Hepatocyte (in vitro differentiated cells): Measurements from ENCODE around the gene NUDT14.

Source experiments
- EZH2 ChIP-seq: fragments of 200-600 bp; sonication (generic); IDR thresholded peaks from 2 replicates; pipeline ENCODE4 v1.6.1; 2016; ENCODE audit warnings: antibody characterized with exemption, mild to moderate bottlenecking, borderline replicate concordance
- EZH2phosphoT487 ChIP-seq: fragments of 200-600 bp; sonication (generic); IDR thresholded peaks from one replicate; pipeline ENCODE4 v1.6.1; 2018; ENCODE audit warnings: antibody characterized with exemption, mild to moderate bottlenecking, low read depth, moderate library complexity; ENCODE audit not compliant: unreplicated experiment, severe bottlenecking
- TF ChIP-seq, protein P1 (sequence below): fragments of 200-600 bp; sonication (generic); IDR thresholded peaks from 2 replicates; pipeline ENCODE4 v1.5.1; 2016; ENCODE audit warnings: antibody characterized with exemption, mild to moderate bottlenecking; ENCODE audit not compliant: poor library complexity

DNA sequence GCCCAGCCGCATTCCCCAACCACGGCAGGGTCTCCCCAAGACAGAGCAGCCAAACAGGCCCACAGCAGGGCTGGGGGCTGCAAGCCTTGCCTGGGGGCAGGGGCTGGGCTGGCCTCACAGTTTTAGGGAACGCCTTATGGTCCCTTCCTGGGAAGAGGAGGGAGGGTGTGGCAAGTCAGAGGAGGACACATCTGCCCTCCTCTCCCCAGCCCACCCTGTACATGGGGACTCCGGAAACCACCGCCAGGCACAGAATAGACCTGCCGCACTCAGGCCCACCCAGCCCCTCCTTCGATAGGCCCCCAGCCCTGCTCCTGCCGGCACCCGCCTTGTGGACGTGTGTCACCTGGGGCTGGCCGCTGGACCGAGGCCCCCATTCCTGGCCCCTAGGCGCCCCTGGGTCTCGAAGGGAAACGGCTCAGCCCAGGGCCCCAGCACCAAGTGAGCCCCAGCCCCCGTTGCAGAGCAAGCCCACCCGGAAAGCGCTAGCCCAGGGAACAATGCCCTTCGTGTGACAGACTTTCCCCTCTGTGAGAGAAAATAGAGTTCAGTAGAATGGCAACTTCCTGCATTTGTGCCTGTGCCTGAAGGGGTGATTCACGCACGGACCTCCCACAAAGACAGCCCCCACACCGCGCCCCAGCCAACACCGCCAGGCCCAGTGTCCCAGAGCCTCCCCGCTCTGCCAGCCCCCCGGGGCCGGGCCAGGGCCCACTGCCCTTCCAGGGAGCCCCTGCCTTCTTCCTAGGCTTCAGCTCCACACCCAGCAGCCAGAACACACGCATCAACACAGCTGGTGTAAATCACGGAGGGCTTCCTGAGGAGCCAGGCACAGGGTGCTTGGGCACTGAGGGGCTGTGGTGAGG is 12.0 kb upstream of the NUDT14 start:
- TF ChIP-seq EZH2 (no peak), EZH2phosphoT487 (no peak)
- TF ChIP-seq, protein P1, sequence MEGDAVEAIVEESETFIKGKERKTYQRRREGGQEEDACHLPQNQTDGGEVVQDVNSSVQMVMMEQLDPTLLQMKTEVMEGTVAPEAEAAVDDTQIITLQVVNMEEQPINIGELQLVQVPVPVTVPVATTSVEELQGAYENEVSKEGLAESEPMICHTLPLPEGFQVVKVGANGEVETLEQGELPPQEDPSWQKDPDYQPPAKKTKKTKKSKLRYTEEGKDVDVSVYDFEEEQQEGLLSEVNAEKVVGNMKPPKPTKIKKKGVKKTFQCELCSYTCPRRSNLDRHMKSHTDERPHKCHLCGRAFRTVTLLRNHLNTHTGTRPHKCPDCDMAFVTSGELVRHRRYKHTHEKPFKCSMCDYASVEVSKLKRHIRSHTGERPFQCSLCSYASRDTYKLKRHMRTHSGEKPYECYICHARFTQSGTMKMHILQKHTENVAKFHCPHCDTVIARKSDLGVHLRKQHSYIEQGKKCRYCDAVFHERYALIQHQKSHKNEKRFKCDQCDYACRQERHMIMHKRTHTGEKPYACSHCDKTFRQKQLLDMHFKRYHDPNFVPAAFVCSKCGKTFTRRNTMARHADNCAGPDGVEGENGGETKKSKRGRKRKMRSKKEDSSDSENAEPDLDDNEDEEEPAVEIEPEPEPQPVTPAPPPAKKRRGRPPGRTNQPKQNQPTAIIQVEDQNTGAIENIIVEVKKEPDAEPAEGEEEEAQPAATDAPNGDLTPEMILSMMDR, result no peak
